GM12875 (cell line): ENCODE data around the gene CNTN5.

Experiments used
- H3K4me3 ChIP-seq: one replicate; pipeline ENCODE4 v1.5.1; 2011; ENCODE audit warnings: low read depth, low read length, control low read depth
- CTCF ChIP-seq: IDR thresholded peaks from 2 replicates; pipeline ENCODE4 v1.5.1; 2011; ENCODE audit warnings: low read depth, mild to moderate bottlenecking, control low read depth, inconsistent platforms, low read length, moderate library complexity, borderline replicate concordance; ENCODE audit not compliant: insufficient read depth

The CNTN5 gene

GRCh38 chr11:99601179-99601578 is 580.4 kb downstream of the CNTN5 start:
- no peak overlapping the region for H3K4me3 ChIP-seq
- TF ChIP-seq CTCF, result no peak

DNA sequence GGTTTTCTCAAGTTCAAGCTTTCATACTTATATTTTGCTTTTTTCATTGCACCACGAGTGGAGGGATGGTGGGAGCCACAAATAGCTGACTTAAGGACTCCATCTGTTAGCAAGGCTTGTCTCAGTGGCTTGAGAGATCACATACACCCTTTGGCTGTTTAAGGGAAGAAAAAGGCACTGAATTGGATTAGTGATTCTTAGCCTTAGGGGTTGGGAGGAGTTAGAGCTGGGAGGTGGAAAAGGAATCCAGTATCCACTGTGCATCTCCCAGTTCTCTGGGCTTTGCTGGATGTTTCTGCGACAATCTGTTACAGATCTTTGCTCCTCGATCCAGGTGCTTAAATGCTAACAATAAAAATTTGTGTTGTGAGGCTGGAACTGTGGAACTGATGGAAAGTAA is 593.6 kb downstream of the CNTN5 start:
- no peak for TF ChIP-seq CTCF
- H3K4me3 ChIP-seq, result no peak overlapping the region

DNA sequence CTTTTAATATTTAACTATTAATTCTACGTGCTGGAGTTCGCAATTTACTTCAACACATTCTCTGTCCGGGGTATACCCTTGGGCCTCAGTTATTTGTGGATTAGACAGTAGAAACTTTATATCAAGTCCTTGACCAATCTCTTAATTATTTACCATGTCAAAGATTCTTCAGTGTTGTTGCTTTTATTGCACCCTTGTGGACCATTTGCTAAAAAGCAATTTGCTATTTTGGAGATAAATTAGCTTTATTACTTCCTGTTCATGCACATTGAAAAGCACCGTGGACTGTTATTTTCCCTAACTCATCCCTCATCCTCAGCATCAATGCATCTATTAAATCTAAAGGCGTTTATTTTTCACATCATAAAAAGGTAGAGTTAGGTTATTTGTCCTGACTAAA is 609.9 kb downstream of the CNTN5 start:
- TF ChIP-seq CTCF, result no peak
- H3K4me3 ChIP-seq, result no peak overlapping the region

DNA sequence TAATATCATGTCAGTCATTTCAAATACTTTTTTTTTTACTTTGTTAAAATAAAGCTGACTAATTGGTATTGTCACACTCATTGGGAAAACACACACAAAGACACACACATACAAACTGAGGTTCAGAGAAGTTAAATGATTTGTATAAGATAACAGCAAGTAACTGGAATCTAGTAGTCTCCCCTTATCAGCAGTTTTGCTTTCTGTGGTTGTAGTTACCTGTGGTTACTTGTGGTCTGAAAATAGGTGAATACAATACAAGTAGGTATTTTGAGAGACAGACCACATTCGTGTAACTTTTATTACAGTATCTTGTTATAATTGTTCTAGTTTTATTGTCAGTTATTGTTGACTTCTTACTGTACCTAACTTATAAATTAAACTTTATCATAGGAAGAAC is 610.9 kb downstream of the CNTN5 start:
- H3K4me3 ChIP-seq, result no peak overlapping the region
- no peak for TF ChIP-seq CTCF

DNA sequence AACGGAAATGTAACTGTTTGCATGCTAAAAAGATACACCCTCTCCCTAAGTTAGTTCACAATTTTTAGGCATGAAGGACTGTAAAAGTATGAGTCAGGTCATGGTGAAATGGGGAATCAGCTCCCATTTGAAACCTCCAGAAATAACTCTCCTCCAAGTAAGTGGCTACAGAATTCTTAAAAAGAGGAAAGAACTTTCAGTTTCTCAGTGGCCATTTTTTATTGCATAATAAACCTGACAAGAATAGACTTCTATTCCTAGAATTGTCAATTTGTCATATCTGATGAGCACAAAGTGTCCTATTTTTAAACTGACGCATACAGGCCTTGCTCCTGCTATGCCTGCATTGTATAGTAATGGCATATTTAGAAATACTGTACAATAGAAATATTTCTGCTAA is 612.2 kb downstream of the CNTN5 start:
- no peak overlapping the region for H3K4me3 ChIP-seq
- no peak for TF ChIP-seq CTCF

DNA sequence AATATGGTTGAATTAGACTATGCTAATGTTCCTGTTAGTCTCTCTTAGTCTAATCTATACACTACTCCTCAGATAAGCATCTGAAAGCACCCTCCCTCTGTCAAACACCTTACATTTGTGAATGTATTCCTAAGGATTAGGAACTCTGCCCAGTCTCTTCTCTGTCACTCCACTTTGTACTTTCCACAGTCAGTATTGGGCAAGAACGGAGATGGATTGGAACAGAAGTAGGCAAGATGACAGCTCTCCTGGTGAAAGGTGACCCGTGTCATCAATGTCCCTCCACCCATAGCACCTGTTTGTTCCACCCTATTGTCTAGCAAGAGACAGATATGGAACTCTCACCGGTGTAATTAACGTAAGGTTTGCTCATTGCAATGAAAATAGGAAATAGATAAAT is 613.8 kb downstream of the CNTN5 start:
- H3K4me3 ChIP-seq, result no peak overlapping the region
- no peak for TF ChIP-seq CTCF

GRCh38 chr11:99638073-99638553 is 617.4 kb downstream of the CNTN5 start:
- H3K4me3 ChIP-seq, result no peak overlapping the region
- no peak for TF ChIP-seq CTCF
